ENCODE measurements around the gene ABAT.

GRCh38 chr16:8691728-8692127 is 17.3 kb downstream of the ABAT start:
- no peak for TF ChIP-seq CTCF (IDR thresholded peaks at IDR 0.05)
- no peak for TF ChIP-seq ZFX (IDR thresholded peaks at IDR 0.05; ENCODE audit: borderline replicate concordance)
